PFSK-1 (cell line): Measurements from ENCODE around the gene FBLN1.

Source experiments
- POLR2AphosphoS5 ChIP-seq: IDR thresholded peaks from 2 replicates; pipeline ENCODE4 v1.6.1; 2012; ENCODE audit warnings: low read depth, mild to moderate bottlenecking, control low read depth, low read length, moderate library complexity
- TAF1 ChIP-seq: IDR thresholded peaks from 2 replicates; pipeline ENCODE4 v1.6.1; 2012; ENCODE audit warnings: low read length, control low read depth, borderline replicate concordance; ENCODE audit not compliant: insufficient read depth
- TF ChIP-seq, protein P1 (sequence below), 2 experiments: IDR thresholded peaks; 2 replicates each; pipeline versions ENCODE4 v1.6.1 to v1.8.0; 2011 to 2012; ENCODE audit warnings: low read depth in 2 of 2, low read length in 2 of 2, control low read depth in 1 of 2, inconsistent platforms in 1 of 2, mild to moderate bottlenecking in 1 of 2, moderate library complexity in 1 of 2; ENCODE audit not compliant: insufficient read depth in 1 of 2

DNA sequence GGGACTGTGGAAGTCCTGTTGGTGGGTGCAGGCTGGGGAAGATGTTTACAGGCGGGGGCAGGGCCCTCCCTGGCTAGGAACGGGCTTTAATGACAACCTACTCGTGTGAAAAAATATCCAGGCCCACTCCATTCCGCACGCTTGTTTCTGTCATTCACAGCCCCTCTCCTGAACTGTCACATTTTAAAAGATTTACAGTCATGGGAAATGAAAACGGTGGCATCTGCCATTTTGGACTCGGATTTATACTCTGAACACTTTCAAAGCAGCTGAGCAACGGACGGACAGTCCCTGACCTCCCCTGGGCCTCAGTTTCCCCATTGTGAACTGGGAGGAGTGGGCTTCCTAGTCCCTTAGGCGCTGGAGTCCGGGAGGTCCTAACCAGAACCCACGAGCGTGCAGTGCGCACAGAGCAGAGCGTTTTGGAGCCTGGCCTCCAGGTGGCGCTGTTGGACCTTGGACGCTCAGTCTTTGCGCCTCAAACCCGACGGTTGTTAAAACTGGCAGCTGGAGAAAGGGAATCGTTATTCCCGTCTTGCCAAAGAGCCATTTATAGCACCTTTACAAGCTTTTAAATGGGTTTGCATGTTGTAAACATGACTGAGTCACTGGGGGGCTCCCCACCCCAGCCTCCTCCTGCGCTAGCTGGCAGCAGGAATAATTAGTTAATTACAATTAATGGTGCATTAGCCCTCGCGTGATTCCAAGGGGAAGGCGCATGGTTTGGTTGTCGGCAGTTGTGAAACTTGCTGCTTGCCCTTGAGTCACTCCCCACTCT lies 75.3 kb downstream of the FBLN1 start:
- TF ChIP-seq, protein P1, sequence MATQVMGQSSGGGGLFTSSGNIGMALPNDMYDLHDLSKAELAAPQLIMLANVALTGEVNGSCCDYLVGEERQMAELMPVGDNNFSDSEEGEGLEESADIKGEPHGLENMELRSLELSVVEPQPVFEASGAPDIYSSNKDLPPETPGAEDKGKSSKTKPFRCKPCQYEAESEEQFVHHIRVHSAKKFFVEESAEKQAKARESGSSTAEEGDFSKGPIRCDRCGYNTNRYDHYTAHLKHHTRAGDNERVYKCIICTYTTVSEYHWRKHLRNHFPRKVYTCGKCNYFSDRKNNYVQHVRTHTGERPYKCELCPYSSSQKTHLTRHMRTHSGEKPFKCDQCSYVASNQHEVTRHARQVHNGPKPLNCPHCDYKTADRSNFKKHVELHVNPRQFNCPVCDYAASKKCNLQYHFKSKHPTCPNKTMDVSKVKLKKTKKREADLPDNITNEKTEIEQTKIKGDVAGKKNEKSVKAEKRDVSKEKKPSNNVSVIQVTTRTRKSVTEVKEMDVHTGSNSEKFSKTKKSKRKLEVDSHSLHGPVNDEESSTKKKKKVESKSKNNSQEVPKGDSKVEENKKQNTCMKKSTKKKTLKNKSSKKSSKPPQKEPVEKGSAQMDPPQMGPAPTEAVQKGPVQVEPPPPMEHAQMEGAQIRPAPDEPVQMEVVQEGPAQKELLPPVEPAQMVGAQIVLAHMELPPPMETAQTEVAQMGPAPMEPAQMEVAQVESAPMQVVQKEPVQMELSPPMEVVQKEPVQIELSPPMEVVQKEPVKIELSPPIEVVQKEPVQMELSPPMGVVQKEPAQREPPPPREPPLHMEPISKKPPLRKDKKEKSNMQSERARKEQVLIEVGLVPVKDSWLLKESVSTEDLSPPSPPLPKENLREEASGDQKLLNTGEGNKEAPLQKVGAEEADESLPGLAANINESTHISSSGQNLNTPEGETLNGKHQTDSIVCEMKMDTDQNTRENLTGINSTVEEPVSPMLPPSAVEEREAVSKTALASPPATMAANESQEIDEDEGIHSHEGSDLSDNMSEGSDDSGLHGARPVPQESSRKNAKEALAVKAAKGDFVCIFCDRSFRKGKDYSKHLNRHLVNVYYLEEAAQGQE (IDR thresholded peaks at IDR 0.05; ENCODE audit: insufficient read depth in 1 of 2, low read depth in 2 of 2, low read length in 2 of 2): no peak
- TF ChIP-seq POLR2AphosphoS5 (no peak), TAF1 (no peak)
